Measurements from ENCODE around the gene TOM1. TPM values are rescaled to one million over a fixed set of nuclear protein-coding genes. Genes with fewer than 3 reads are reported as not detected.

The TOM1 gene
- total and polyA plus RNA-seq, 9 donors = 16.9 to 48.9 (median 39.1) TPM

DNA sequence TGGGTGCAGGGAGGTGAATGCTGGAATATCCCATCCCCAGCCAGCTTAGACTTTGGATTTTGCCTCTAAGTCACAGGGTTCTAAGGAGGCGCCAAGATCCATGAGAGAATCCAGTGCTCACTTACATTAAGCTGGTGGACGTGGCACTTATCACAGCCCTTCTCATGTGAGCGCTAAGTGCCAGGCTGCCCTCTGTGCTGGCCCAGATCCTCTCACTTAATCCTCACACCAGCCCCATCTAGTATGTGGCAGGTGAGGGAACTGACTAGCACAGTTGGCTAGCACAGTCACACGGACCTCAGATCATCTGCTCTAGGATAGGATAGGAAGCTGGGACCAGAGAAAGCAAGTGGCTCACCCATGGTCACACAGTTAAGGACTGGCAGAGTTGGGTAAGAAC lies 84.8 kb downstream of the TOM1 start:
- no peak for DNase-seq
- TF ChIP-seq, protein P1, sequence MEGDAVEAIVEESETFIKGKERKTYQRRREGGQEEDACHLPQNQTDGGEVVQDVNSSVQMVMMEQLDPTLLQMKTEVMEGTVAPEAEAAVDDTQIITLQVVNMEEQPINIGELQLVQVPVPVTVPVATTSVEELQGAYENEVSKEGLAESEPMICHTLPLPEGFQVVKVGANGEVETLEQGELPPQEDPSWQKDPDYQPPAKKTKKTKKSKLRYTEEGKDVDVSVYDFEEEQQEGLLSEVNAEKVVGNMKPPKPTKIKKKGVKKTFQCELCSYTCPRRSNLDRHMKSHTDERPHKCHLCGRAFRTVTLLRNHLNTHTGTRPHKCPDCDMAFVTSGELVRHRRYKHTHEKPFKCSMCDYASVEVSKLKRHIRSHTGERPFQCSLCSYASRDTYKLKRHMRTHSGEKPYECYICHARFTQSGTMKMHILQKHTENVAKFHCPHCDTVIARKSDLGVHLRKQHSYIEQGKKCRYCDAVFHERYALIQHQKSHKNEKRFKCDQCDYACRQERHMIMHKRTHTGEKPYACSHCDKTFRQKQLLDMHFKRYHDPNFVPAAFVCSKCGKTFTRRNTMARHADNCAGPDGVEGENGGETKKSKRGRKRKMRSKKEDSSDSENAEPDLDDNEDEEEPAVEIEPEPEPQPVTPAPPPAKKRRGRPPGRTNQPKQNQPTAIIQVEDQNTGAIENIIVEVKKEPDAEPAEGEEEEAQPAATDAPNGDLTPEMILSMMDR (IDR thresholded peaks at IDR 0.05) = no peak
- TF ChIP-seq POLR2A (IDR thresholded peaks at IDR 0.05) = no peak
- no peak for TF ChIP-seq EP300 (IDR thresholded peaks at IDR 0.05)
- 74 to 95% (median 83%) methylated on average over 4 of the region's 4 CpGs for WGBS, 3 donors
- no peaks in the 10 kb centered on the region for H3K9me3 ChIP-seq
- H3K4me1 ChIP-seq (ENCODE audit: insufficient read depth) = peaks cover 19% of the 10 kb centered on the region
- H3K27me3 ChIP-seq = no peaks in the 10 kb centered on the region
- no peak overlapping the region for H3K4me3 ChIP-seq
- peak overlapping the region in 1 of 2 donors; percentile 34 for H3K27ac ChIP-seq
- intact Hi-C loops (cut with DNase I) = no loop called here
- no peaks in the 10 kb centered on the region for H3K36me3 ChIP-seq

GRCh38 chr22:35384975-35385588 lies 85.4 kb downstream of the TOM1 start:
- H3K36me3 ChIP-seq = no peaks in the 10 kb centered on the region
- H3K4me1 ChIP-seq (ENCODE audit: insufficient read depth) = peaks cover 18% of the 10 kb centered on the region
- H3K4me3 ChIP-seq = no peak overlapping the region
- TF ChIP-seq POLR2A (IDR thresholded peaks at IDR 0.05) (no peak), EP300 (IDR thresholded peaks at IDR 0.05) (no peak)
- TF ChIP-seq, protein P1 (IDR thresholded peaks at IDR 0.05) = no peak
- 76 to 86% (median 77%) methylated on average over 6 of the region's 6 CpGs for WGBS, 3 donors
- no peaks in the 10 kb centered on the region for H3K9me3 ChIP-seq
- intact Hi-C loops (cut with DNase I) = no loop called here
- no peaks in the 10 kb centered on the region for H3K27me3 ChIP-seq
- DNase-seq = no peak
- H3K27ac ChIP-seq = peak overlapping the region in 1 of 2 donors; percentile 34

- TF ChIP-seq EP300 (IDR thresholded peaks at IDR 0.05) = no peak
- TF ChIP-seq POLR2A (IDR thresholded peaks at IDR 0.05) = no peak
- TF ChIP-seq, protein P1 (IDR thresholded peaks at IDR 0.05) = no peak
- Histone ChIP-seq H3K4me3 (no peak overlapping the region), H3K4me1 (ENCODE audit: insufficient read depth) (peaks cover 14% of the 10 kb centered on the region), H3K36me3 (no peaks in the 10 kb centered on the region), H3K27me3 (no peaks in the 10 kb centered on the region), H3K27ac (peak overlapping the region in 1 of 2 donors; percentile 51), H3K9me3 (no peaks in the 10 kb centered on the region)
- DNase-seq = no peak
- intact Hi-C loops (cut with DNase I) = no loop called here
- 92 to 94% (median 93%) methylated on average over 19 of the region's 19 CpGs for WGBS, 3 donors
Observed at GRCh38 chr22:35386670-35387288, 87.1 kb downstream of the TOM1 start.

GRCh38 chr22:35390933-35391332 lies 91.2 kb downstream of the TOM1 start:
- H3K4me1 ChIP-seq (ENCODE audit: insufficient read depth) = peaks cover 31% of the 10 kb centered on the region
- H3K9me3 ChIP-seq = no peaks in the 10 kb centered on the region
- TF ChIP-seq POLR2A (IDR thresholded peaks at IDR 0.05) (no peak), EP300 (IDR thresholded peaks at IDR 0.05) (no peak)
- TF ChIP-seq, protein P1 (IDR thresholded peaks at IDR 0.05) = no peak
- no peak for DNase-seq
- no peaks in the 10 kb centered on the region for H3K36me3 ChIP-seq
- intact Hi-C loops (cut with DNase I) = no loop called here
- 73 to 94% (median 81%) methylated on average over 4 to 5 of the region's 5 CpGs for WGBS, 3 donors
- H3K4me3 ChIP-seq = no peak overlapping the region
- no peaks in the 10 kb centered on the region for H3K27me3 ChIP-seq
- peak overlapping the region in 1 of 2 donors; percentile 46 for H3K27ac ChIP-seq

All from ovary (tissue), 9 donors.